BJ (cell line): Measurements from ENCODE around the gene BCORL1. TPM values are rescaled to one million over a fixed set of nuclear protein-coding genes. Genes with fewer than 3 reads are reported as not detected.

Experiments
- CTCF ChIA-PET: fragments of 350-600 bp; formaldehyde crosslinking; extraction: SDS; loops from one replicate; lab custom pipeline; 2021; ENCODE audit warnings: antibody characterized with exemption, inconsistent platforms; lab: Yijun Ruan, JAX
- POLR2A ChIA-PET: fragments of 300-600 bp; sonication (Branson Sonifier 250); formaldehyde crosslinking; extraction: SDS; loops from one replicate; lab custom pipeline; 2021; ENCODE audit warnings: antibody characterized with exemption; lab: Charles Lee
- DNase-seq: peaks from one replicate; pipeline ENCODE4 v3.0.0-alpha.2; 2011; ENCODE audit warnings: low read depth
- H3K27me3 ChIP-seq: 2 replicates; pipeline ENCODE4 v1.6.0; 2011; ENCODE audit warnings: low read length; ENCODE audit not compliant: control insufficient read depth, insufficient read depth
- H3K36me3 ChIP-seq: 2 replicates; pipeline ENCODE4 v1.5.1; 2011; ENCODE audit warnings: low read length; ENCODE audit not compliant: control insufficient read depth, insufficient read depth
- H3K4me3 ChIP-seq: 2 replicates; pipeline ENCODE4 v1.5.1; 2011; ENCODE audit warnings: low read depth, mild to moderate bottlenecking, control low read depth, low read length
- CTCF ChIP-seq: IDR thresholded peaks from 2 replicates; pipeline ENCODE4 v1.5.1; 2011; ENCODE audit warnings: low read depth, mild to moderate bottlenecking, control low read depth, inconsistent platforms, low read length, moderate library complexity; ENCODE audit not compliant: insufficient read depth
- polyA plus RNA-seq: library from polyadenylated mRNA; depleted of rRNA; stranded (reverse); fragments of >200 nt; gene quantifications from 2 replicates; pipeline ENCODE4 v1.2.3, GENCODE V29; 2011

BCORL1 gene
- polyA plus RNA-seq, 1 experiment, result 1.5 TPM

- CTCF ChIA-PET, result interaction anchor here (0.6 to 4.1 kb wide), 18 partner anchors 10 to 459 kb away, joined by 3 to 21 read pairs (median 4); no protein-coding TSS in a partner anchor
- Histone ChIP-seq H3K4me3 (peak overlapping the region; percentile 54), H3K27me3 (no peaks in the 10 kb centered on the region), H3K36me3 (no peaks in the 10 kb centered on the region)
- POLR2A ChIA-PET, result no interaction called here
- peak; percentile 67 for TF ChIP-seq CTCF
- no peak for DNase-seq
Observed at GRCh38 chrX:130060122-130061069, 78.0 kb downstream of the BCORL1 start.

GRCh38 chrX:130066975-130067615 lies 84.7 kb downstream of the BCORL1 start:
- ChIA-PET POLR2A (no interaction called here), CTCF (interaction anchor here (2.2 kb wide), 1 partner anchor 13 kb away, joined by 9 read pairs; no protein-coding TSS in a partner anchor)
- no peak for DNase-seq
- no peak for TF ChIP-seq CTCF
- peaks cover 12% of the 10 kb centered on the region for H3K36me3 ChIP-seq
- H3K4me3 ChIP-seq, result no peak overlapping the region
- H3K27me3 ChIP-seq, result no peaks in the 10 kb centered on the region

GRCh38 chrX:130071611-130072344 lies 89.3 kb downstream of the BCORL1 start:
- no peaks in the 10 kb centered on the region for H3K27me3 ChIP-seq
- no peak overlapping the region for H3K4me3 ChIP-seq
- peaks cover 17% of the 10 kb centered on the region for H3K36me3 ChIP-seq
- ChIA-PET POLR2A (no interaction called here), CTCF (interaction anchor here (0.7 to 0.9 kb wide), 2 partner anchors 8 to 12 kb away, joined by 3 to 5 read pairs; no protein-coding TSS in a partner anchor)
- no peak for TF ChIP-seq CTCF
- DNase-seq, result no peak

GRCh38 chrX:130072345-130072740 lies 89.9 kb downstream of the BCORL1 start:
- ChIA-PET CTCF (interaction anchor here (0.9 kb wide), 1 partner anchor 8 kb away, joined by 5 read pairs; no protein-coding TSS in a partner anchor), POLR2A (no interaction called here)
- DNase-seq, result no peak
- Histone ChIP-seq H3K4me3 (no peak overlapping the region), H3K36me3 (peaks cover 17% of the 10 kb centered on the region), H3K27me3 (no peaks in the 10 kb centered on the region)
- TF ChIP-seq CTCF, result no peak
